Measurements from ENCODE around the gene UBE2M.

Gene UBE2M

DNA sequence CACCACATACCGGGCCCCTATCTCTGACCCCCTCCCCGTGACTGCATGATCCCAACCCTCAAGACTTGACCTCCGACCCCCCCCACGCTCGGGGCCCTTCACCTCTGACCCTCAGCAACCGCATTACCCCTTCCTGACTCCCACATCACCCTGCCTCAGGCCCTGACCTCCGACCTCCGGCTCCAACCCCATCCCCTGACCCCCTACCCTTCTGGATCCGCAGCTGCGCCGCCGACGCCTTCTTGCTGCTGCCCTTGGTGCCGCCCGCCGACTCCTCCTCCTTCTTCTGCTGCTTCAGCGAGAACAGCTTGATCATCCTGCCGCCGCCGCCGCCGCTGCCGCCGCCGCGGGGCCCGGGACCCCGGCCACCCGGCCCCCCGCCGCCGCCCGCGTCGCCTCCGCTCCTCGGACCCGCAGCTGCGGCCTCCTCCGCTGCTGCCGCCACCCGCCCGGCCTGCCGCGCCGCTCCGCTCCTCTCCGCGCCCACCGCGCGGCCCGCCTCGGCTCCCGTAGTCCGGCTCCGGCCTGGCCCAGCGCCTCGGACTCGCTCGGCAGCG, at the start of gene UBE2M:
UBE2M (minus strand) TSS at position 546 of the 557 bp plus-strand sequence; CDS start at position 316, 230 bp downstream.
- no peak for TF ChIP-seq GATA2 (IDR thresholded peaks at IDR 0.05; ENCODE audit: low read depth, low read length)
- TF ChIP-seq GATA3 (IDR thresholded peaks at IDR 0.05; ENCODE audit: low read depth, low read length) = no peak

- no peak for TF ChIP-seq GATA3 (IDR thresholded peaks at IDR 0.05; ENCODE audit: low read depth, low read length)
- TF ChIP-seq GATA2 (IDR thresholded peaks at IDR 0.05; ENCODE audit: low read depth, low read length) = no peak
These were observed 27.8 kb upstream of the UBE2M start for GRCh38 chr19:58586133-58586765.

DNA sequence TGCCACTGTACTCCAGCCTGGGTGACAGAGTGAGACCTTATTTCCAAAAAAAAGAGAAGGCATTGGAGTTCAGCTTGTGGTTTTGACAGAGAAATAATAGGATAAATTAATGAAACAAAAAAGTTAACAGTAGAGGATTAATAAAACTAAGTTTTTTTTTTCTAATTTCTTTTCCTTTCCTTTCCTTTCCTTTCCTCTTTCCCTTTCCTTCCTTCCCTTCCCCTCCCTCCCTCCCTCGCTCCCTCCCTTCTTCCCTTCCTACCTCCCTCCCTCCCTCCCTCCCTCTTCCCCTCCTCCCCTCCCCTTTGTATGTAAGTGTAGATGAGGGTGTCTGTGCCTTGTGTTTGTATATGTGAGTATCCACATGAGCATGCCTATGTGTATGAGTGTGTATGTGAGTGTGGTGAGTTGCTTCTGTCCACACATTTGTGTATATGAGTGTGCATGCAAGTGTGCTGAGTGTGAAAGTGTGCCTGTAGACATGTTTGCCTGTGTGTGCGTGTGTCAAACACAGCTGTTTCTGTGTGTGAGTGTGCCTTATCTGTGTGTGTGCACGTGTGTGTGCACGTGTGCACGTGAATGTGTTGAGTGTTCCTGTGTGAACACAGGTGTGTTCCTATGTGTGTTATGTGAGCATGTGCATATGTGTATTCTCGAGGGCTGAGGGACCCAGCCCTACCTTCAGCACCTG, 27.2 kb upstream of the UBE2M start:
- TF ChIP-seq GATA2 (IDR thresholded peaks at IDR 0.05; ENCODE audit: low read depth, low read length) (no peak), GATA3 (IDR thresholded peaks at IDR 0.05; ENCODE audit: low read depth, low read length) (no peak)

DNA sequence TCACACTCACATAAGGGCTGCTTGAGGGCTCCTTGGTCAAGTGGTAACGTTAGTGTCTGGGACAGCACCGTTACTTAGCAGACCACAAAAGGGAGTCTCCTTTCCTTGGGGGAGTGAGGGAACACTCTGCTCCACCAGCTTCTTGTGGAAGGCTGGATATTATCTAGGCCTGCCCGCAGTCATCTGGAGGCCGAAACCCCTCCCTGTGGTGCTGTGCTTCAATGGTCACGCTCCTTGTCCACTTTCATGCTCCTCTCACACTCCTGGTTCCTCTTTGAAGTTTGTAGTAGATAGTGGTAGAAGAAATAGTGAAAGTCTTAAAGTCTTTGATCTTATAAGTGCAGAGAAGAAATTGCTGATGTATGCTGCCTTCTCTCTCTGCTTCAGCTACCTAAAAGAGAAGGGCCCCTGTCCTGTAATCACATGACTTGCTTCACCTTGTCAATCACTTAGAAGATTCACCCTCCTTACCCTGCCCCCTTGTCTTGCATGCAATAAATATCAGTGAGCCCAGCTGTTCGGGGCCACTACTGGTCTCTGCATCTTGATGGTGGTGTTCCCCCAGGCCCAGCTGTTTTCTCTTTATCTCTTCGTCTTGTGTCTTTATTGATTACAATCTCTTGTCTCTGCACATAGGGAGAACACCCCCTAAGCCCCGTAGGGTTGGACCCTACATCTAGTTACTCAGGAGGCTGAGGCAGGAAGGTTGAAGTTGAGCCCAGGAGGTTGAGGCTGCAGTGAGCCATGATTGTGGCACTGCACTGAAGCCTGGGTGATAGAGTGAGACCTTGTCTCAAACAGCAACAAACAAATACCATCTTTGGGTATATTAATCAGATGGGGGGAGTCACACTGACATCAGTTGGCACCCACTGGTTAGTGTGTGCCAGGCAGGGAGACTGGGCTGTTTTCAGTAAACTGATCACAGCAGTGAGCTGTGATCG, 26.4 kb upstream of the UBE2M start:
- TF ChIP-seq GATA3 (IDR thresholded peaks at IDR 0.05; ENCODE audit: low read depth, low read length) (no peak), GATA2 (IDR thresholded peaks at IDR 0.05; ENCODE audit: low read depth, low read length) (no peak)

GRCh38 chr19:58582985-58583384, 24.6 kb upstream of the UBE2M start:
- no peak for TF ChIP-seq GATA3 (IDR thresholded peaks at IDR 0.05; ENCODE audit: low read depth, low read length)
- TF ChIP-seq GATA2 (IDR thresholded peaks at IDR 0.05; ENCODE audit: low read depth, low read length) = no peak

GRCh38 chr19:58581227-58582141, 23.1 kb upstream of the UBE2M start:
- TF ChIP-seq GATA3 (IDR thresholded peaks at IDR 0.05; ENCODE audit: low read depth, low read length) (no peak), GATA2 (IDR thresholded peaks at IDR 0.05; ENCODE audit: low read depth, low read length) (no peak)

GRCh38 chr19:58579473-58580142, 21.2 kb upstream of the UBE2M start:
- TF ChIP-seq GATA2 (IDR thresholded peaks at IDR 0.05; ENCODE audit: low read depth, low read length) = no peak
- no peak for TF ChIP-seq GATA3 (IDR thresholded peaks at IDR 0.05; ENCODE audit: low read depth, low read length)

DNA sequence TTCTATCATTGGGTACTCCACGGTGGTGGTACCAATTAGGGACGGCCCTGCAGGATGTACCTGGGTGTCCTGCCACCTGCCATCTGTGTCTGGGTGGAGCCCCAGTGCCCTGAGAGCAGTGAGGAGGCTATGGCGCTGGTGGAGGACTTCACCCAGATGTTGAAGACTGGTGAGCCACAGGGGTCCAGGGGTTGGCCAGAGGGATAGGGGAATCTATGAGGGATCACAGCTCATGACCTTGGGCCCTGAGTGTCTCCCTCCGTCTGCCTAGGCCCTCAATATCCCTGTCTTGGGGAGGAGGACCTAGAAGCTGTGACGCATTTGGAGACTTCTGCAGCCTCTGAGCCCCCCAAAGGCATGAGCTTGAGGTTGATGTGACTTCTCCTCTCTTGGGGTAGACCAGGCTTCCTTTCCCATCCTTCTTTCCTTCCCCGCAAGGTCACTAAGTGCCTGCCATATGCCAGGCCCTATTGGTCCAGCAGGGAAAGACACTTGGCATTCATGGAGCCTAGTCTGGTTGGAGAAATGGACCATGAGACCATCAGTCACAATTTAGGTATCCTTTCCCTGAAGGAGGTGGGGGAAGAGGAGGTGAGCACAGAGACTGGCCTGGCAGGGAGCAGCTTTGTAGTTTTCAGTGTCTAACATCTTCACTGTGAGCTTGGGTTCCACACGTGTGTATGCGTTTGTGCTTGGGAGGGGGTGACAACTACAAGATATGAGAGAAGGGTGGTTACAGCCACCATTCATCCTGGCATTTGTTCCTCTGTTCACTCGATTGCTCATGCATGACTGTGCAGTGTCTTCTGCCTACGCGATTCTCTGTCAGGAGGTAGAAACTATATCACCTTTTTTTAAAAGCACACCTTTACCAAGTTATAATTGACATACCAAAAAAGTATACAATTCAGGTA, 19.9 kb upstream of the UBE2M start:
- TF ChIP-seq GATA2 (IDR thresholded peaks at IDR 0.05; ENCODE audit: low read depth, low read length) = no peak
- no peak for TF ChIP-seq GATA3 (IDR thresholded peaks at IDR 0.05; ENCODE audit: low read depth, low read length)

GRCh38 chr19:58575183-58576041, 17.0 kb upstream of the UBE2M start:
- TF ChIP-seq GATA3 (IDR thresholded peaks at IDR 0.05; ENCODE audit: low read depth, low read length) (no peak), GATA2 (IDR thresholded peaks at IDR 0.05; ENCODE audit: low read depth, low read length) (no peak)

GRCh38 chr19:58573658-58574164, 15.3 kb upstream of the UBE2M start:
- TF ChIP-seq GATA2 (IDR thresholded peaks at IDR 0.05; ENCODE audit: low read depth, low read length) (no peak), GATA3 (IDR thresholded peaks at IDR 0.05; ENCODE audit: low read depth, low read length) (no peak)
